Tibial artery (tissue), 4 donors: Measurements from ENCODE around the gene LCMT1.
"Not testable (repeated sequence)": the region's sequence is repeated elsewhere in the genome, so short reads cannot be mapped to it uniquely, and the experiment has no call there.

Experiments
- DNase-seq, 2 donors: peaks; one replicate each; pipeline ENCODE4 v3.0.0-alpha.2; 2019
- H3K27ac ChIP-seq, 2 donors: fragments of 200-600 bp; sonication (generic) in 1 of 2; 1 replicate in 1 of 2; 2 replicates in 1 of 2; pipeline ENCODE4 v1.5.1; 2018 to 2019; ENCODE audit warnings: mild to moderate bottlenecking in 1 of 2
- H3K27me3 ChIP-seq, 2 donors: fragments of 200-600 bp; sonication (generic) in 1 of 2; one replicate each; pipeline versions ENCODE4 v1.5.1 to v1.6.0; 2016 to 2019
- H3K36me3 ChIP-seq, 3 donors: fragments of 200-600 bp; sonication (generic) in 2 of 3; one replicate each; pipeline ENCODE4 v1.5.1; 2016 to 2019; ENCODE audit warnings: mild to moderate bottlenecking in 2 of 3
- H3K4me1 ChIP-seq, 4 donors: fragments of 200-600 bp; sonication (generic) in 2 of 4; 1 replicate in 3 of 4; 2 replicates in 1 of 4; pipeline ENCODE4 v1.5.1; 2016 to 2019
- H3K4me3 ChIP-seq, 2 donors: fragments of 200-600 bp; sonication (generic) in 1 of 2; 1 replicate in 1 of 2; 2 replicates in 1 of 2; pipeline ENCODE4 v1.5.1; 2018 to 2019; ENCODE audit warnings: mild to moderate bottlenecking in 2 of 2
- H3K9me3 ChIP-seq, 3 donors: fragments of 200-600 bp; sonication (generic) in 1 of 3; one replicate each; pipeline ENCODE4 v1.5.1; 2016 to 2019
- intact Hi-C: fragments of 100-400 bp; cut with DNase I; formaldehyde crosslinking; loops from one replicate; pipeline ENCODE4 v1.15.0; 2023; ENCODE audit warnings: low total_unique reads
- TF ChIP-seq, protein P1 (sequence below), 2 experiments: fragments of 200-600 bp in 1 of 2; fragments of 450-650 bp in 1 of 2; IDR thresholded peaks; one replicate each; pipeline ENCODE4 v1.5.1; 2017 to 2019; ENCODE audit warnings: antibody characterized with exemption in 2 of 2, mild to moderate bottlenecking in 1 of 2, moderate library complexity in 1 of 2

The LCMT1 gene

DNA sequence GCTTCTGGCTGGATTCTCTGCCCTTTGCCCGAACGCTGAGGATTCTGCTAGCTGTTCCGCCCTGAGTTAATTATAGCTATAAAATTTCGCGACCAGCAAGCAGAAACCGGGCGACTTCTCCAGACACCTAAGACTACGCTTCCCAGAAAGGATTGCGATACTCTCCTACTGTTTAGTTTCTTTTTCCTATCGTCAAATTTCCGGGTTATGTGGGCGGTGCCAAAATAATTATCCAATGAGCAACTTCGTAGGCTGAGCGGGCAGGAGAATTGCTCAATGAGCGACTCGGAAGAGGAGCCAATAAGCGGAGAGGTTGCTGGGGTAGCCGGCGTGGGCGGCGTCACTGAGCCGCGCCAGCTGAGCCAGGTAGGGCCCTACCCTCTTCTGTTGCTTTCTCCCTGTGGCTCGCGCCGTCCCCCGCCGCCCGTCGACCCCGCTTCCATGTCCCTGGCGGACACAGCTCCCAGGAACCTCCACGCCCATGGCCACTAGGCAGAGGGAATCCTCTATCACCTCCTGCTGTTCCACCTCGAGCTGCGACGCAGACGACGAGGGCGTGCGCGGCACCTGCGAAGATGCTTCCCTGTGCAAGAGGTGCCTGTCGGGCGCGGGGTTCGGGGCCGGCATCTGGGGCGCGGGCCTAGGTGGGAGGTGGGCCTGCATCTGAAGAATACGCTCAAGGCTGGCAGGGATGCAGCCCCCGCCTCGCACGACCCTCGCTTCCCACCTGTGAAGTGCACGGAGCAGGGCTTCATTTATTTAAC is at the start of gene LCMT1:
Gene LCMT1 (plus strand): TSS at position 340 of the 764 bp plus-strand sequence. CDS start 142 bp downstream, at position 482.
- Histone ChIP-seq H3K4me1 (peaks cover 0 to 43% (median 30%) of the 10 kb centered on the region in 4 donors), H3K4me3 (peak within 1 kb of the TSS; percentile 94 to 99), H3K27ac (peak within 1 kb of the TSS; percentile 80 to 86), H3K36me3 (peaks cover 0 to 9% (median 0%) of the 10 kb centered on the region in 3 donors), H3K27me3 (no peaks in the 10 kb centered on the region), H3K9me3 (no peaks in the 10 kb centered on the region)
- intact Hi-C loops = no loop called here
- DNase-seq = peak; percentile 93 to 95
- TF ChIP-seq, protein P1, sequence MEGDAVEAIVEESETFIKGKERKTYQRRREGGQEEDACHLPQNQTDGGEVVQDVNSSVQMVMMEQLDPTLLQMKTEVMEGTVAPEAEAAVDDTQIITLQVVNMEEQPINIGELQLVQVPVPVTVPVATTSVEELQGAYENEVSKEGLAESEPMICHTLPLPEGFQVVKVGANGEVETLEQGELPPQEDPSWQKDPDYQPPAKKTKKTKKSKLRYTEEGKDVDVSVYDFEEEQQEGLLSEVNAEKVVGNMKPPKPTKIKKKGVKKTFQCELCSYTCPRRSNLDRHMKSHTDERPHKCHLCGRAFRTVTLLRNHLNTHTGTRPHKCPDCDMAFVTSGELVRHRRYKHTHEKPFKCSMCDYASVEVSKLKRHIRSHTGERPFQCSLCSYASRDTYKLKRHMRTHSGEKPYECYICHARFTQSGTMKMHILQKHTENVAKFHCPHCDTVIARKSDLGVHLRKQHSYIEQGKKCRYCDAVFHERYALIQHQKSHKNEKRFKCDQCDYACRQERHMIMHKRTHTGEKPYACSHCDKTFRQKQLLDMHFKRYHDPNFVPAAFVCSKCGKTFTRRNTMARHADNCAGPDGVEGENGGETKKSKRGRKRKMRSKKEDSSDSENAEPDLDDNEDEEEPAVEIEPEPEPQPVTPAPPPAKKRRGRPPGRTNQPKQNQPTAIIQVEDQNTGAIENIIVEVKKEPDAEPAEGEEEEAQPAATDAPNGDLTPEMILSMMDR (IDR thresholded peaks at IDR 0.05) = no peak

GRCh38 chr16:25063102-25063501 is 48.4 kb upstream of the LCMT1 start:
- Histone ChIP-seq H3K9me3 (no peaks in the 10 kb centered on the region), H3K4me3 (no peak overlapping the region), H3K36me3 (no peaks in the 10 kb centered on the region), H3K27ac (no peak overlapping the region), H3K27me3 (no peaks in the 10 kb centered on the region), H3K4me1 (peaks cover 0 to 14% (median 8%) of the 10 kb centered on the region in 4 donors)
- no peak for DNase-seq
- intact Hi-C loops = no loop called here
- TF ChIP-seq, protein P1 (IDR thresholded peaks at IDR 0.05) = no peak

- Histone ChIP-seq H3K27me3 (no peaks in the 10 kb centered on the region), H3K27ac (no peak overlapping the region), H3K36me3 (no peaks in the 10 kb centered on the region), H3K4me1 (peaks cover 0 to 14% (median 8%) of the 10 kb centered on the region in 4 donors), H3K9me3 (no peaks in the 10 kb centered on the region), H3K4me3 (no peak overlapping the region)
- TF ChIP-seq, protein P1 (IDR thresholded peaks at IDR 0.05) = no peak
- DNase-seq = no peak
- intact Hi-C loops = no loop called here
Measured at GRCh38 chr16:25063865-25064264, 47.7 kb upstream of the LCMT1 start.

- H3K9me3 ChIP-seq, H3K27ac ChIP-seq, H3K27me3 ChIP-seq, intact Hi-C loops, H3K36me3 ChIP-seq, DNase-seq, H3K4me3 ChIP-seq: not testable (repeated sequence)
- peaks cover 0 to 14% (median 8%) of the 10 kb centered on the region in 4 donors for H3K4me1 ChIP-seq
Measured at GRCh38 chr16:25064281-25064680, 47.3 kb upstream of the LCMT1 start.

DNA sequence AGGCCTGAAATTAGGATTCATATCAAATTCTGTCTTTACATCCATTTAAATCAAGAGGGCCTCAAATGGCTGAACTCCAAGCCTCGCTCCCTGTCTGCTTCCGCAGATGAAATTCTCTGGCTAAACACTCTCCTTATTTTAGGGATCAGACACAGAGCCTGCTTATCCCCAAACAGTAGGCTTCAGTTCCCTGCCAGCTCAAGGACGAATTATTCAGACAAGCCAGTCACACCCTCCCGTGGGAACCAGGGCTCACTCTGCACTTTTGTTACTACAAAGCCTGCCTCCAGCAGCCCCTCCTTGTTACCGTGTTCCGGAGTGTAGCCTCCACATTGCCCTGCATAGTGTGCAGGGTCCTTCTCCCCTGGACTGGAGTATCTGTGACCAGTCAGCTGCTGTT is 46.6 kb upstream of the LCMT1 start:
- TF ChIP-seq, protein P1 (IDR thresholded peaks at IDR 0.05) = no peak
- Histone ChIP-seq H3K27ac (peak overlapping the region in 1 of 2 donors; percentile 17), H3K27me3 (no peaks in the 10 kb centered on the region), H3K36me3 (no peaks in the 10 kb centered on the region), H3K9me3 (no peaks in the 10 kb centered on the region), H3K4me1 (peaks cover 0 to 14% (median 8%) of the 10 kb centered on the region in 4 donors), H3K4me3 (no peak overlapping the region)
- intact Hi-C loops = loop anchor here (5.0 kb wide), 1 partner anchor 42 kb away; no protein-coding TSS in a partner anchor
- DNase-seq = no peak

DNA sequence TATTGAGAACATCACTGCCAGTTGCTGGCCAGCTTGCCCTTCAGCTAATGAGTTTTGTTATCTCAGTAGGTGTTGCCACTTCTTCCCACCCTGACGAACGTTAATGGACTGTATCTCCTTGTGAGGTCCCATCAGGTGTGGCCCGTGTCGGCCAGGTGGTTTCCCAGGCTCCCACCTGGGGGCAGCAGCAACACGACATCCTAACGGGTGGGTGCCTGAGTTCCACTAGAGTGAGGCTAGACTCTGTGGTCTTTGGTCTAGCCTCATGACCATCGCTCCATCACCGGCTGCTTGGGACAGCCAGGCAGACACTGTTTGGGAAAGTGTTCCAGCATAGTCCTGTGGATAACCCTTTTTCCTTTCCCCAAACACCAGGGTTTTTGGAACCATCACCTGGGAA is 45.6 kb upstream of the LCMT1 start:
- Histone ChIP-seq H3K27me3 (no peaks in the 10 kb centered on the region), H3K4me1 (peaks cover 0 to 14% (median 8%) of the 10 kb centered on the region in 4 donors), H3K4me3 (no peak overlapping the region), H3K27ac (peak overlapping the region; percentile 91 to 97), H3K9me3 (no peaks in the 10 kb centered on the region), H3K36me3 (no peaks in the 10 kb centered on the region)
- TF ChIP-seq, protein P1 (IDR thresholded peaks at IDR 0.05) = no peak
- DNase-seq = no peak
- intact Hi-C loops = loop anchor here (5.0 kb wide), 1 partner anchor 41 kb away; no protein-coding TSS in a partner anchor
